Liver (tissue), 3 donors: Measurements from ENCODE around the gene ARHGAP6.

Experiments used
- FOXA1 ChIP-seq: IDR thresholded peaks from 2 replicates; pipeline ENCODE4 v1.6.1; 2016; ENCODE audit warnings: antibody characterized with exemption
- FOXA2 ChIP-seq: IDR thresholded peaks from 2 replicates; pipeline ENCODE4 v1.6.1; 2016; ENCODE audit warnings: antibody characterized with exemption
- JUND ChIP-seq, 2 donors: IDR thresholded peaks; 2 replicates each; pipeline ENCODE4 v1.6.1; 2016; ENCODE audit warnings: antibody characterized with exemption in 2 of 2
- NR2F2 ChIP-seq: IDR thresholded peaks from 2 replicates; pipeline ENCODE4 v1.6.1; 2016; ENCODE audit warnings: antibody characterized with exemption
- RAD21 ChIP-seq, 2 donors: IDR thresholded peaks; 2 replicates each; pipeline ENCODE4 v1.6.1; 2016; ENCODE audit warnings: antibody characterized with exemption in 2 of 2, mild to moderate bottlenecking in 2 of 2
- REST ChIP-seq: IDR thresholded peaks from 2 replicates; pipeline ENCODE4 v1.6.1; 2016; ENCODE audit warnings: antibody characterized with exemption, mild to moderate bottlenecking
- RXRA ChIP-seq, 2 donors: IDR thresholded peaks; 2 replicates each; pipeline ENCODE4 v1.6.1; 2017 to 2018; ENCODE audit warnings: antibody characterized with exemption in 2 of 2, mild to moderate bottlenecking in 1 of 2
- YY1 ChIP-seq: IDR thresholded peaks from 2 replicates; pipeline ENCODE4 v1.6.1; 2016; ENCODE audit warnings: antibody characterized with exemption, mild to moderate bottlenecking
- ZBTB33 ChIP-seq: IDR thresholded peaks from 2 replicates; pipeline ENCODE4 v1.6.1; 2016; ENCODE audit warnings: antibody characterized with exemption
- TF ChIP-seq, protein P1 (sequence below): fragments of 150-350 bp; IDR thresholded peaks from 2 replicates; pipeline ENCODE4 v1.5.1; 2017; ENCODE audit warnings: improper control_type of control experiment, low read depth, low read length; ENCODE audit not compliant: missing input control
- TF ChIP-seq, protein P2 (sequence below): IDR thresholded peaks from 2 replicates; pipeline ENCODE4 v1.6.1; 2016; ENCODE audit warnings: antibody characterized with exemption
- TF ChIP-seq, protein P3 (sequence below): IDR thresholded peaks from 2 replicates; pipeline ENCODE4 v1.6.1; 2016; ENCODE audit warnings: antibody characterized with exemption
- donor health status: healthy.
- donor health status: healthy.

GRCh38 chrX:11663875-11664210, 1.9 kb downstream of the ARHGAP6 start:
- no peak for TF ChIP-seq RAD21 (IDR thresholded peaks at IDR 0.05)
- TF ChIP-seq, protein P1, sequence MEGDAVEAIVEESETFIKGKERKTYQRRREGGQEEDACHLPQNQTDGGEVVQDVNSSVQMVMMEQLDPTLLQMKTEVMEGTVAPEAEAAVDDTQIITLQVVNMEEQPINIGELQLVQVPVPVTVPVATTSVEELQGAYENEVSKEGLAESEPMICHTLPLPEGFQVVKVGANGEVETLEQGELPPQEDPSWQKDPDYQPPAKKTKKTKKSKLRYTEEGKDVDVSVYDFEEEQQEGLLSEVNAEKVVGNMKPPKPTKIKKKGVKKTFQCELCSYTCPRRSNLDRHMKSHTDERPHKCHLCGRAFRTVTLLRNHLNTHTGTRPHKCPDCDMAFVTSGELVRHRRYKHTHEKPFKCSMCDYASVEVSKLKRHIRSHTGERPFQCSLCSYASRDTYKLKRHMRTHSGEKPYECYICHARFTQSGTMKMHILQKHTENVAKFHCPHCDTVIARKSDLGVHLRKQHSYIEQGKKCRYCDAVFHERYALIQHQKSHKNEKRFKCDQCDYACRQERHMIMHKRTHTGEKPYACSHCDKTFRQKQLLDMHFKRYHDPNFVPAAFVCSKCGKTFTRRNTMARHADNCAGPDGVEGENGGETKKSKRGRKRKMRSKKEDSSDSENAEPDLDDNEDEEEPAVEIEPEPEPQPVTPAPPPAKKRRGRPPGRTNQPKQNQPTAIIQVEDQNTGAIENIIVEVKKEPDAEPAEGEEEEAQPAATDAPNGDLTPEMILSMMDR, result no peak
- TF ChIP-seq REST, result no peak
- no peak for TF ChIP-seq FOXA2
- TF ChIP-seq FOXA1, result no peak
- TF ChIP-seq, protein P2, sequence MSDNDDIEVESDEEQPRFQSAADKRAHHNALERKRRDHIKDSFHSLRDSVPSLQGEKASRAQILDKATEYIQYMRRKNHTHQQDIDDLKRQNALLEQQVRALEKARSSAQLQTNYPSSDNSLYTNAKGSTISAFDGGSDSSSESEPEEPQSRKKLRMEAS, result no peak
- TF ChIP-seq ZBTB33, result no peak
- no peak for TF ChIP-seq RXRA (IDR thresholded peaks at IDR 0.05)
- TF ChIP-seq, protein P3, sequence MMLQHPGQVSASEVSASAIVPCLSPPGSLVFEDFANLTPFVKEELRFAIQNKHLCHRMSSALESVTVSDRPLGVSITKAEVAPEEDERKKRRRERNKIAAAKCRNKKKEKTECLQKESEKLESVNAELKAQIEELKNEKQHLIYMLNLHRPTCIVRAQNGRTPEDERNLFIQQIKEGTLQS, result no peak
- no peak for TF ChIP-seq NR2F2
- TF ChIP-seq JUND (IDR thresholded peaks at IDR 0.05), result no peak
- TF ChIP-seq YY1, result no peak
